ENCODE results near the gene UGT1A9. TPM values are rescaled to one million over a fixed set of nuclear protein-coding genes. Genes with fewer than 3 reads are reported as not detected.

Gene UGT1A9
- total and polyA plus RNA-seq, 2 of the 4 experiments (the other 2 are of a cell fraction): not detected

- no peaks in the 10 kb centered on the region for H3K9me3 ChIP-seq (ENCODE audit: control insufficient read depth, insufficient read depth, low read length)
- H2BK20ac ChIP-seq (ENCODE audit: low read depth, low read length): no peak within 1 kb of the TSS
- TF ChIP-seq RAD21 (IDR thresholded peaks at IDR 0.05; ENCODE audit: low read length) (no peak), CEBPB (IDR thresholded peaks at IDR 0.05; ENCODE audit: low read depth, low read length) (no peak), POLR2A (IDR thresholded peaks at IDR 0.05; ENCODE audit: low read depth, low read length) (no peak), CHD1 (IDR thresholded peaks at IDR 0.05; ENCODE audit: low read depth, low read length) (no peak), MAFK (IDR thresholded peaks at IDR 0.05; ENCODE audit: low read depth, low read length) (no peak), MAZ (IDR thresholded peaks at IDR 0.05; ENCODE audit: borderline replicate concordance, low read depth, low read length) (no peak), ELK1 (IDR thresholded peaks at IDR 0.05; ENCODE audit: borderline replicate concordance, low read depth, low read length) (no peak), SMC3 (IDR thresholded peaks at IDR 0.05; ENCODE audit: low read depth, low read length) (no peak), USF2 (IDR thresholded peaks at IDR 0.05; ENCODE audit: low read depth, low read length) (no peak), NFE2L2 (IDR thresholded peaks at IDR 0.05; ENCODE audit: low read depth, low read length) (no peak), RFX5 (IDR thresholded peaks at IDR 0.05; ENCODE audit: low read depth, low read length) (no peak), MXI1 (IDR thresholded peaks at IDR 0.05; ENCODE audit: borderline replicate concordance, low read depth, low read length) (no peak), BHLHE40 (IDR thresholded peaks at IDR 0.05; ENCODE audit: low read depth, low read length) (no peak), RCOR1 (IDR thresholded peaks at IDR 0.05; ENCODE audit: insufficient replicate concordance, low read length) (no peak)
- H3K4me1 ChIP-seq (ENCODE audit: control insufficient read depth, insufficient read depth, low read length): peaks cover 2% of the 10 kb centered on the region
- ChIA-PET CTCF (no interaction called here), POLR2A (ENCODE audit: unreplicated experiment) (no interaction called here)
- no peak within 1 kb of the TSS for H3K4me2 ChIP-seq (ENCODE audit: low read depth, low read length)
- no peaks in the 10 kb centered on the region for H3K79me1 ChIP-seq (ENCODE audit: low read depth in 1 of 2, low read length in 2 of 2)
- no TSS peak for BruUV-seq (replicated peaks)
- intact Hi-C loops (cut with micrococcal nuclease): loop anchor here (5.0 kb wide), 3 partner anchors 155 to 1405 kb away; no protein-coding TSS in a partner anchor
- no peak within 1 kb of the TSS for H3K18ac ChIP-seq (ENCODE audit: low read depth, low read length)
- H3K27ac ChIP-seq (ENCODE audit: insufficient read depth, low read length): no peak within 1 kb of the TSS
- H3K9ac ChIP-seq (ENCODE audit: low read depth, low read length): no peak within 1 kb of the TSS
- no peak within 1 kb of the TSS for H3K14ac ChIP-seq (replicated peaks; ENCODE audit: low read depth, low read length)
- H4K91ac ChIP-seq (ENCODE audit: insufficient read depth, low read depth, low read length): no peak within 1 kb of the TSS
- no peak within 1 kb of the TSS for H2AFZ ChIP-seq (replicated peaks; ENCODE audit: low read length, poor library complexity)
- DNase-seq (no peak), ATAC-seq (ENCODE audit: low read depth) (no peak)
- H4K20me1 ChIP-seq (ENCODE audit: insufficient read depth, low read length): no peaks in the 10 kb centered on the region
- H2BK5ac ChIP-seq (ENCODE audit: low read depth, low read length, poor library complexity, severe bottlenecking): no peak within 1 kb of the TSS
- no peak within 1 kb of the TSS for H3K56ac ChIP-seq (ENCODE audit: extremely low read depth, insufficient read depth, low read length)
- no peak within 1 kb of the TSS for H2BK120ac ChIP-seq (ENCODE audit: low read depth, low read length)
- no peak within 1 kb of the TSS for H3K4me3 ChIP-seq (ENCODE audit: insufficient read depth, low read depth, low read length)
- H2AK5ac ChIP-seq (ENCODE audit: low read depth, low read length): no peak within 1 kb of the TSS
- no peak within 1 kb of the TSS for H3K4ac ChIP-seq (ENCODE audit: low read depth, low read length)
- H2AK9ac ChIP-seq (replicated peaks; ENCODE audit: low read depth, low read length, poor library complexity): no peak within 1 kb of the TSS
- H3K9me1 ChIP-seq (ENCODE audit: insufficient read depth, low read length): no peaks in the 10 kb centered on the region
- no peak within 1 kb of the TSS for H4K5ac ChIP-seq (ENCODE audit: low read depth, low read length)
- no peak within 1 kb of the TSS for H3K23ac ChIP-seq (ENCODE audit: low read depth, low read length)
- no peak within 1 kb of the TSS for H4K8ac ChIP-seq (ENCODE audit: low read depth in 2 of 2, low read length in 2 of 2)
- dilution Hi-C loops (cut with HindIII; ENCODE audit: low sequenced_read_pairs, unreplicated experiment): no loop called here
- in situ Hi-C loops (cut with MboI; ENCODE audit: low sequenced_read_pairs): loop anchor here (5.0 kb wide), 1 partner anchor 265 kb away; no protein-coding TSS in a partner anchor
- WGBS, 2 experiments (ENCODE audit: extremely low coverage in 2 of 2, insufficient read length in 1 of 2): 71% methylated on average over 5 of the region's 14 CpGs; no CpG with 5 or more reads in 1 of the 2 experiments
- no peaks in the 10 kb centered on the region for H3K36me3 ChIP-seq (ENCODE audit: control insufficient read depth, insufficient read depth, low read length)
- H2BK15ac ChIP-seq (ENCODE audit: low read depth, low read length): no peak within 1 kb of the TSS
- peaks cover 4% of the 10 kb centered on the region; the same call in 1 of the 2 replicates for H3K27me3 ChIP-seq (ENCODE audit: control insufficient read depth, insufficient read depth, low read length)
These were observed 41.0 kb downstream of the UGT1A9 start, which contains the start of gene UGT1A5 for GRCh38 chr2:233712611-233713261. TSS of gene UGT1A5 (plus strand) at chr2:233712907. CDS start at chr2:233712992, 85 bp downstream.
